ENCODE measurements around the gene ARHGEF10L.

- TF ChIP-seq EZH2phosphoT487 (IDR thresholded peaks at IDR 0.05; ENCODE audit: borderline replicate concordance, low read length) (no peak), CTCF (IDR thresholded peaks at IDR 0.05; ENCODE audit: low read depth, low read length, poor library complexity, severe bottlenecking) (no peak)
Measured at GRCh38 chr1:17640393-17640792, 100.9 kb downstream of the ARHGEF10L start.

Data from DOHH2 (cell line).